ENCODE results near the gene GABRG2. TPM values are rescaled to one million over a fixed set of nuclear protein-coding genes. Genes with fewer than 3 reads are reported as not detected.

The GABRG2 gene
- total RNA-seq, 1 donor from 2014 or later: not detected

GRCh38 chr5:162187371-162187770 lies 119.8 kb downstream of the GABRG2 start:
- H3K9me3 ChIP-seq: no peaks in the 10 kb centered on the region
- ATAC-seq: no peak
- H3K36me3 ChIP-seq: no peaks in the 10 kb centered on the region
- H3K27me3 ChIP-seq (ENCODE audit: low read depth): no peaks in the 10 kb centered on the region
- H3K4me1 ChIP-seq: no peaks in the 10 kb centered on the region
- TF ChIP-seq CTCF (IDR thresholded peaks at IDR 0.05): no peak
- no peak for DNase-seq
- intact Hi-C loops (cut with DNase I): no loop called here
- no peak overlapping the region for H3K4me3 ChIP-seq
- no peak overlapping the region for H3K27ac ChIP-seq

GRCh38 chr5:162189719-162190118 lies 122.1 kb downstream of the GABRG2 start:
- Histone ChIP-seq H3K27ac (no peak overlapping the region), H3K4me1 (no peaks in the 10 kb centered on the region), H3K36me3 (no peaks in the 10 kb centered on the region), H3K4me3 (no peak overlapping the region), H3K27me3 (ENCODE audit: low read depth) (no peaks in the 10 kb centered on the region), H3K9me3 (no peaks in the 10 kb centered on the region)
- no peak for DNase-seq
- intact Hi-C loops (cut with DNase I): no loop called here
- TF ChIP-seq CTCF (IDR thresholded peaks at IDR 0.05): no peak
- ATAC-seq: no peak

- no peak overlapping the region for H3K4me3 ChIP-seq
These were observed 125.4 kb downstream of the GABRG2 start for GRCh38 chr5:162193012-162193411.

GRCh38 chr5:162196351-162196750 lies 128.8 kb downstream of the GABRG2 start:
- Histone ChIP-seq H3K4me3 (no peak overlapping the region), H3K4me1 (no peaks in the 10 kb centered on the region), H3K27me3 (ENCODE audit: low read depth) (no peaks in the 10 kb centered on the region), H3K36me3 (no peaks in the 10 kb centered on the region), H3K27ac (no peak overlapping the region), H3K9me3 (no peaks in the 10 kb centered on the region)
- DNase-seq: no peak
- TF ChIP-seq CTCF (IDR thresholded peaks at IDR 0.05): no peak
- intact Hi-C loops (cut with DNase I): no loop called here
- no peak for ATAC-seq

More at GRCh38 chr5:162193012-162193411, 125.4 kb downstream of the GABRG2 start:
- TF ChIP-seq CTCF (IDR thresholded peaks at IDR 0.05): no peak
- DNase-seq: no peak
- Histone ChIP-seq H3K27me3 (ENCODE audit: low read depth) (no peaks in the 10 kb centered on the region), H3K9me3 (no peaks in the 10 kb centered on the region), H3K4me1 (no peaks in the 10 kb centered on the region), H3K36me3 (no peaks in the 10 kb centered on the region), H3K27ac (no peak overlapping the region)
- ATAC-seq: no peak
- intact Hi-C loops (cut with DNase I): no loop called here

- intact Hi-C loops (cut with DNase I): no loop called here
- TF ChIP-seq CTCF (IDR thresholded peaks at IDR 0.05): no peak
These were observed 134.8 kb downstream of the GABRG2 start for GRCh38 chr5:162202285-162202880.

More at GRCh38 chr5:162202285-162202880, 134.8 kb downstream of the GABRG2 start:
- ATAC-seq (no peak), DNase-seq (no peak)
- Histone ChIP-seq H3K27me3 (ENCODE audit: low read depth) (no peaks in the 10 kb centered on the region), H3K27ac (no peak overlapping the region), H3K4me1 (no peaks in the 10 kb centered on the region), H3K9me3 (no peaks in the 10 kb centered on the region), H3K4me3 (no peak overlapping the region), H3K36me3 (no peaks in the 10 kb centered on the region)

Other genes starting within 250 kb of the GABRG2 start
- gene GABRA1, start 219.7 kb upstream of the GABRG2 start, total RNA-seq: not detected

Data from lower lobe of right lung (tissue), 2 donors.